HL-60/S4 (cell line): Measurements from ENCODE around the gene IFFO2.

Experiments
- in situ Hi-C: fragments of 300-500 bp; cut with MboI; formaldehyde crosslinking; loops from 2 replicates; pipeline ENCODE4 v1.14.3; 2022; ENCODE audit warnings: low sequenced_read_pairs

Gene IFFO2

DNA sequence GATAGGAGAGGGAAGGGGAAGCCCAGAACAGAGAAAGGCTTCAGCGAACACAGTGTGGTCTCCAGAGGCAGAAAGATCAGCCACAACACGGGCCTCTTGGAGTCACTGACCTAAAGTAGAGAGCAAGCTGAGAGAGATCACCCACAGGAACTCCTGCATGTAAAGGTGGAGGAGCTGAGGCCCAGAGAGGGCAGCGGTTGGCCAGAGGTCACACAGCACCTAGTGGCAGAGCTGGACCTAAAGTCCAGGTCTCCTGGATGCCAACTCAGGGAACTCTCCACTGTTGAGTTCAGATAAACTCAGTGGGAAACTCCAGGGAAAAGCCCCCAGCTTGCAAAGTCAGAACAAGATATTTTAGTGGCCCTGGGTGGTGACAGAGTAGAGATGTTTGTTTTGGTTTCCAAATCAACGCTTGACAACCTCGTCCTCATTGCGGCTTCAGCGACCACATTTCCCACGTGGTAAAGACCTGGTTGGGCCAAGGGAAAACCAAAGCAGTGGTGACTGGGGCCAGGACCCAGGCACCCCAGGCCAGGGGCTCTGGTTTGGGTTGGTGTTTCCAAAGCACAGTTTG lies 4.6 kb downstream of the IFFO2 start:
- in situ Hi-C loops, result no loop called here

GRCh38 chr1:18951416-18951815 lies 5.1 kb downstream of the IFFO2 start:
- in situ Hi-C loops, result no loop called here

DNA sequence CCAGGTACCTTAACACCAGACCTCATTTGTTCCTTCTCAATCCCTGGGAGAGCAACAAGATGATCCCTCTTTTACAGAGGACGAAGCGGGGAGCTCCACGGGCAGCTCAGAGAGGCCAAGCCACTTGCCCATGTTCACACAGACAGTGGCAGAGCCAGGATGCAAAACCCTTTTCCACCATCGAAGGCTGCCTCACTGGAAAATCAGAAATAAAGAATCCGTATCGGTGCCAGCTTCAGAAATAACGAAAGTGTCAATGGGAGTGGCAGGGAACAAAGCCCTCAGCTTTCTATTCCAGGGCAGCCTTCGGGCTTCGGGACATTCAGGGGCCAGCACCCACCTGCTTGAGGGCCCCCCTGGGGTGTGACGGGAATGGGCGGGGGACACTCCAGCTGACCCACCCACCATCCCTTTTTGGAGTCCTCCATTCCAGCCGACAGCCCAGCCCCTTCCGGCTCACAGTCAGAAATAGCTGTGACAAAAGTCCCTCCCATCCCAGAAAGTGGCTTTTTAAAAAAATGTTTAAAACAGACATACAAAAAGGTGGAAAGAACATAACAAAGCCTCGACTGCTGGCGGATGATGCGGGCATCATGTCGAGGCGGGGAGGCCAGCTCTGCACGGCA lies 6.0 kb downstream of the IFFO2 start:
- in situ Hi-C loops, result no loop called here

DNA sequence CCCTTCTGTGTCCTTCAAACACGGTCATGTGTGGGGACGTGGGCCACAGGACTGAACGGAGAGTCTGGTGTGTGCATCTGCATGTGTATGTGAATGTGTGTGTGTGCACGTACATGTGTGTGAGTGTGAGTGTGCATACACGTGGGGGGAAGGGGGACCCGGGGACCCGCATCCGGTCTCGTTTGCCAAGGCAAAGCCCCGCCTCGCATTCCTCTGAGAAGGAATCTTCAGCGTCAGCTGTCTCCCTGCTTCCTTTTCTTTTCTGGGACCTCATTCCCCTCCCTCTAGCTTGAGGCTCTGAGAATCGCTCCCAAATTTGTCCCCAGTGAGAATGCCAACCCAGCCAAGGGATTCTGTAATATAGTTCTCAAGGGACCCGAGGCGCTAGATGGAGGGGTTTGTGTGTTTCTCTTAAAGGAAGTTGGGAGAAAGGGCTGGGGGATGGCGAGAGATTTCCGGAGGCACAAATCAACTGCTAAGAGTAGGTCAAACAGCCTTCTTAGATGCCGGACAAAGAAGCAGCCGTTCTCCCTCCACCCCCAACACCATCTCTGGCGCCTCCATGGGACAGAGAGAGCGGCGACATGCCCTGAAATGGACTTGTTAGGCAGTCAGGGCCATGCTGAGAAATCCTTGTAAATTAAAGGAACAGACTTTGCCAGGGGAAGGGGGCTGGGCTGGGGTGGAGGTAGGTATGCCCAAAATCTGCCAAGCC lies 6.6 kb downstream of the IFFO2 start:
- in situ Hi-C loops, result no loop called here

DNA sequence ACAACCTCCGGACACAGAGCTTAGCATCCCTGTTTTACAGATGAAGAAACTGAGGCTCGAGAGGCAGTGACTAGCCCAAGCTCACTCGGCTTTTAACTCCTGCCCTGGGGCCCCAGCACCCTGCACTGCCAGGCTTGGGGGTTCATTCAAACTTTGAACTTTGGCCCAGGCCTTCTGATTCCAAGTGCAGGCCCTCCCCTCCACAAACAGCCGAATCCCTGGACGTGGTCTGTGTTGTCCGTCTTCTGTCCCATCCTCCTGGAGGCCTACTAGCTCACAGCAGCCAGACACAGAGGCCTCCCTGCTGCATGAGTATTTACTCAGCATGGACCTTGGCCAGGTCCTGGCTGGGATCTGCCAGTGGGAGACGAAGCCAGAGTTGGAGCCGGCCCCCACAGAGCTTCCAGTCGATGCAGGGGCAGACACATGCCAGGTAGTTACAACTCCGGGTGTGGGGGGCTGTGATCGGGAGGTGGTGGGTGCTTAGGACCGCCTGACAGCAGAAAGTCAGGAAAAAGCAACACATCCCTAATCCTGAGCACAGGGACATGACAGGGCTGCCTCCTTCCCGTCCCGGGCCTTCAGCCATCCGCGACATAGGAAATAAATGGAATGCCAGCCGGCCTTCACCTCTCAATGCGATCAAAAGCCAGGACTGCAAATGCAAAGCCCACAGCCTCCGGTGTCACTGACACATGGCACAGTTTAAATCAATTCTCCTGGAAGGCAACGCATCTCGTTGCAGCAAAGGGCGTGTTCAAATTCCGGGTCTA lies 7.4 kb downstream of the IFFO2 start:
- in situ Hi-C loops, result no loop called here

DNA sequence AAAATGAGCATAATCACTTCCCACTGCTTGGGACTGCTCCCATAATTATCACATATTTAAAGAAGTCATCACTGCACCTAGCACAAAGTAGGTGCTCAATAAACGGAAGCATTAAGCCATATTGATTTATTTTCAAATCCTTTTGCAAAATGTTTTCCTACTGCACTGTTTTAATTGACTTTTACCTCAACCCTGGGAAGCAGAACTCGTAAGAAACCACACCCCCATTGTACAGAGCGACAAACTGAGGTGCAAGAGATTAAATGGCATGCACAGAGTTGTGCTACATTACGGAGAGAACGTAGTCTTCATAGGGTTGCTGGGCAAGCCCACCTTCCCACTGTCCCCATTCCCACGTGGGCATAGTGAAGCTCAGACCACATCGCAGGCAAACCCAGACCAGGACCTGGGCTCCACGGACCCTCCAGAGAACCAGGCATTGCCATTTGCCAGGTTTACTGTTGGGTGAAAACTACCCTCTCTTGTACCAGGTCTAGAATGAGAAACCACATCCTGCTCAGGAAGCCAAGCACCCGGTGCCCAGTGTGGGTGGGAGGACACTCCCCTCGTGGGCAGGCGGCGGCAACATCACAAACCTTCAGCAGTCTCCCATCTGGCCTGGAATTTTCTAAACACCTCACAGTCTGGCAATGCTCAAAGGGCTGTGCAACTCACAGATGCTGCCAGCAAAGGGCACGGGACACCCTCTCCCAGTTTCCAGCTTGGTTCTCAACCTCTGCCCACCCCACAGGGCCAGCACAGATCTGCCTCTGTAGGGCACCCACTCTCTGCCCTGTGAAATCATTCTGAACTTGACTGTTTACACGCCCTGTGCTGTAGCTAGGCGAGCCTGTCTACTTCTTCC lies 8.2 kb downstream of the IFFO2 start:
- in situ Hi-C loops, result no loop called here

- in situ Hi-C loops, result no loop called here
Measured at GRCh38 chr1:18947570-18947969, 8.9 kb downstream of the IFFO2 start.

GRCh38 chr1:18946550-18947381 lies 9.7 kb downstream of the IFFO2 start:
- in situ Hi-C loops, result no loop called here

DNA sequence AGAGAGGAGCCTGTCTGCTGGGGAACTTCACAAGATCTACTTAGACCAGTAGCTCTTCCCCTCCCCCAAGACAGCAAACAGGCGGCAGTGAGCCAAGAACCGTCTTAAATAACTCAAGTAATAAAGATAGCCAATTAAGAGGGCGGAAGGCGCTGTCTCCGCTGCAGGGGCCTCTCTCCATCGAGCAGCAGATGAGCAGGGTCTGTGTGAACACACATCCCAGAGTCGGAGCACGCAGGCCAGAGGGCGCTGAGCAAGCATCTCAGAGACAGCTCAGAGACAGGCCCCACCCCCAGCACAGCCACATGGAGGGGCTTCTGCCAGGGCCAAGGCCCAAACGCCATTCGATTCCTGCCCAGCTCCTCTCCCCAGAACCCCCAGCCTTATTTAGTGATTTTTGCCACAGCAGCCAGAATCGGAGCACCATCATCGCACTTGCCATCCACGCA lies 11.1 kb downstream of the IFFO2 start:
- in situ Hi-C loops, result no loop called here

- in situ Hi-C loops, result no loop called here
Measured at GRCh38 chr1:18944810-18945209, 11.7 kb downstream of the IFFO2 start.

- in situ Hi-C loops, result no loop called here
Measured at GRCh38 chr1:18943914-18944572, 12.4 kb downstream of the IFFO2 start.

GRCh38 chr1:18943162-18943561 lies 13.3 kb downstream of the IFFO2 start:
- in situ Hi-C loops, result no loop called here

GRCh38 chr1:18942340-18942739 lies 14.1 kb downstream of the IFFO2 start:
- in situ Hi-C loops, result no loop called here

DNA sequence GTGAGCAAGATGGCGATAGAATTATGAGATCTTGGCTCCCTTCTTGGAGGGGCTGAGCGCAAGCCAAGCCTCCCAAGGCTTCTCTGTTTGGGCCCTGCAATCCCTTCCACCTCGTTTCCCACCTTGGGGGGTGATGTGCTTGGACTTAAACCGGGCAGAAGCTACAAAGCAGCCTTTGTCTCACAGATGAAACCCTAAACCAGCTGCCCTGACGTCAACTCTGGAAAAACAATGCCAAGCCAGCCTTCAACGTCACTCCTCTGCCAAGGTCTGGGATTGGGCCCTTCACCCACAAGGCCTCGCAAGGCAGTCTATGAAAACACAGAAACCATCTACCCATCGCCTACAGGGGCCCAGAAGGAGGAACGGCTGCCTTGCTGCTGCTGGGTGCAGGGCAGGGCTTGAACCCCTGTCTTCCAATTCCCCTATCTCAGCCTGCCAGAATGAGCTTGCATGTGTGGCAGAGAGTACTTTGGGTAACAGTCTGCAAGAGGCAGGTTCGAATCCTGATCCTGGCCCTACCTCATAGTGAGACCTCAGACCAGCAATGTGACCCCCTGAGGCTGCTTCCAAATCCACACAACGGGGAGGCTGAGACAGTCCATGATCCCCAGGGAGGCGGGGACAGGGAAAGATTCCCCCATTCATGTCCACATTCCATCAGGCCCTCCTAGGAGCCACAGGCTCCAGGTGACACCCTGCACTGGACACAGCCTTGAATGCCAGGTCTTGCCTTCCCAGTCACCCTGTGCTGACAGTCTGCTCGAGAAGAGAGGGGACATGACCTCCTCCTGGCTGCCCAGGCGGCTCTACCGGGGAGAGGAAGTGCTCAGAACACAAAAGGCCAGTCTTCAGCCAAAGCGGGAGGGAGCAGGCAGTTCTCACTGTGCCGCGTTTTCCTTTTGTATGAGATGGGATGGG lies 15.0 kb downstream of the IFFO2 start:
- in situ Hi-C loops, result no loop called here

GRCh38 chr1:18940303-18941020 lies 16.0 kb downstream of the IFFO2 start:
- in situ Hi-C loops, result no loop called here

DNA sequence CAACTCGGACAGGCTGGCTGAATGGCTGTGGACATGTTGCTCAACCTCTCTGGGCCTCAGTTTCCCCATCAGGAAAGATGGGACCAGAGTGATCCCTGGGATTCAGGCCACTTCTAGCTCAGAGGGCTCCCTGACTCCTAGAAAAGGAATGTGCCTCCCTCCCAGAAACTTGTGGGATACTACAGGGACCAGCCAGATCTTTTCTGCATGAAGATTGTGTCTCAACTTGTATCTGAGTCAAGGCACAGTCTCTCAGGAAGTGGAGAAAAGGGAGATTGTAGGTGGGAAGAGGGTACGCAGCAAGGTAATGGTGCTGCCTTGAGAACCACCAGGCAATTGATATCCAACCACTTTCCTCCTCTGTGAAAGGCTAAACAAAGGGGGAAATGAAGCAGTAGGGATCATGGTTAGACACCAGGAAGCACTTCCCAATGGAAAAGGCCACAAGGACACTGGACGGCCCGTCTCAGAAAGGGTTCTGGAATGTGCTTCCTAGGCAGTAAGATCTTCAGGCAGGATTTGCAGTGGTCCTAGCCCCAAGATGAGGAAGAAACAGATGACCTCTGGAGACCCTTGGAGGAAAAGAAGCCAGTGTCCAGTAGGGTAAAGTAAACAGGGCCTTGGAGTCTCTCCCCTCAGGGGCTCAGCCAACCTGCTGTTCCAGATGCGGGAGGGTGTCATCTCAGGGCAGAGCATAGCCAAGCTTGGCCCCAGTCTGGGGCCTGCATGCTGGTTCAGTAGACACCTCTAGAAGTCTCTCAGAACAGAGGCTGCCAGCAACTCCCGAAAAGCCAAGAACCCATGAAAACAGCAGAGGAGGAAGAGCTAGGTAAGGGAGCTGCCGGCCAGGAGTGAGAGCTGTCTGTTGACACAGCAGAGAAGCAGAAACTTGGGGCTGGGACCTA lies 16.8 kb downstream of the IFFO2 start:
- in situ Hi-C loops, result no loop called here

- in situ Hi-C loops, result no loop called here
Measured at GRCh38 chr1:18938707-18939070, 17.8 kb downstream of the IFFO2 start.
